VCaP (cell line): ENCODE data around the gene RGS6.

Experiments used
- H3K27ac ChIP-seq: fragments of 450-650 bp; 2 replicates; pipeline ENCODE4 v1.5.1; 2017
- TF ChIP-seq, protein P1 (sequence below): fragments of 450-650 bp; conservative IDR thresholded peaks from 2 replicates; pipeline ENCODE4 v1.5.1; 2017; ENCODE audit warnings: mild to moderate bottlenecking, moderate library complexity

Gene RGS6

DNA sequence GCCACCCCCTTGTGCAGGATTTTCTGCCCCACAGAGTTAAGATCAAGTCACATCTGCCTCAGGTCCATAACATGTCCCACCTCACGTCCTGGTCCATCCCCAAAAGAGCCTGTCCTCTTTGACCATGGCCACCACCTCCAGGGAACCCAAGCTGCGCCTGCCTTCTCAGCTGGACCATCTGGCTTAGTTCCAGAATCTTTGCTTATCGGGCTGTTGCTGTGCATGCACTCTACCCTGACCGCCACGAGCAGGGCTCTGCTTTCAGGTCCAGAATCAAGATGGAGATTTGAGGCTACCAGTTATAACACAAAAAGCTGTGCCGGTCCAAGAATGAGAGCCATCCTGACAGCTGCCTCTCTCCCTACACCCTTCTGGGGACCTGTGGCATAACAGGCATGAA is 635.0 kb downstream of the RGS6 start:
- TF ChIP-seq, protein P1, sequence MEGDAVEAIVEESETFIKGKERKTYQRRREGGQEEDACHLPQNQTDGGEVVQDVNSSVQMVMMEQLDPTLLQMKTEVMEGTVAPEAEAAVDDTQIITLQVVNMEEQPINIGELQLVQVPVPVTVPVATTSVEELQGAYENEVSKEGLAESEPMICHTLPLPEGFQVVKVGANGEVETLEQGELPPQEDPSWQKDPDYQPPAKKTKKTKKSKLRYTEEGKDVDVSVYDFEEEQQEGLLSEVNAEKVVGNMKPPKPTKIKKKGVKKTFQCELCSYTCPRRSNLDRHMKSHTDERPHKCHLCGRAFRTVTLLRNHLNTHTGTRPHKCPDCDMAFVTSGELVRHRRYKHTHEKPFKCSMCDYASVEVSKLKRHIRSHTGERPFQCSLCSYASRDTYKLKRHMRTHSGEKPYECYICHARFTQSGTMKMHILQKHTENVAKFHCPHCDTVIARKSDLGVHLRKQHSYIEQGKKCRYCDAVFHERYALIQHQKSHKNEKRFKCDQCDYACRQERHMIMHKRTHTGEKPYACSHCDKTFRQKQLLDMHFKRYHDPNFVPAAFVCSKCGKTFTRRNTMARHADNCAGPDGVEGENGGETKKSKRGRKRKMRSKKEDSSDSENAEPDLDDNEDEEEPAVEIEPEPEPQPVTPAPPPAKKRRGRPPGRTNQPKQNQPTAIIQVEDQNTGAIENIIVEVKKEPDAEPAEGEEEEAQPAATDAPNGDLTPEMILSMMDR = no peak
- no peak overlapping the region for H3K27ac ChIP-seq

DNA sequence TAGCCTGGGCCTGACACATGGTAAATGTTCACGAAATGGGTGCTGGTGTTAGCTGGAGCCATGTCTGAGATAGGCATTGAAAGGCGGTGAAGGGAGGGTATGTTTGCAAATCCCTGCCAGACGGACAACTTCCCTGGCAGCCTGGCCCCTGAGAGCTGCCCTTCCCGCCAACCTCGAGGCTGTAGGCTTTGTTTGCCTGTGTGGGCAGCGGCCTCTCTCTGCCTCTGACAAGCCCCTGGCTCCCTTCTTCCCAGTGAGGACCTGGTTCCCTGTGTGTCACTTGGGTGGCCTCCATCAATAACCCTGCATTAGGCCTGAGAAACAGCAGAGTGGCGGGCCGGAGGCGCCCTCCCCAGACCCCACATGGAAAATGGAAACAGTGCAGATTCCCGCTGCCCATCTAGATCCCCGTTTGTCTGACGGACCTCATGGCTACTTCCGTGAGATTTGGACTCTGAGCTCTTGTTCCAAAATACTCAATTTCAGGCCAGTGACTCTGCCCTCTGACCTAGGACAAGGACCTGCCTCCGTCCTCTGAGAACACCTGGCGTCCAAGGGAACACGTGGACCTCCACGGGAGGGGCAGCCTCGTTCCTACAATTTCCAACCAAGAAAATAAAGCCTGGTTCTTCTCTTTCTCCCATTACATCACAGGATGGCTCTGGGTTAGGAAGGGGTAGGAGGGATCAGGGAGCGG is 636.2 kb downstream of the RGS6 start:
- TF ChIP-seq, protein P1 = no peak
- no peak overlapping the region for H3K27ac ChIP-seq

DNA sequence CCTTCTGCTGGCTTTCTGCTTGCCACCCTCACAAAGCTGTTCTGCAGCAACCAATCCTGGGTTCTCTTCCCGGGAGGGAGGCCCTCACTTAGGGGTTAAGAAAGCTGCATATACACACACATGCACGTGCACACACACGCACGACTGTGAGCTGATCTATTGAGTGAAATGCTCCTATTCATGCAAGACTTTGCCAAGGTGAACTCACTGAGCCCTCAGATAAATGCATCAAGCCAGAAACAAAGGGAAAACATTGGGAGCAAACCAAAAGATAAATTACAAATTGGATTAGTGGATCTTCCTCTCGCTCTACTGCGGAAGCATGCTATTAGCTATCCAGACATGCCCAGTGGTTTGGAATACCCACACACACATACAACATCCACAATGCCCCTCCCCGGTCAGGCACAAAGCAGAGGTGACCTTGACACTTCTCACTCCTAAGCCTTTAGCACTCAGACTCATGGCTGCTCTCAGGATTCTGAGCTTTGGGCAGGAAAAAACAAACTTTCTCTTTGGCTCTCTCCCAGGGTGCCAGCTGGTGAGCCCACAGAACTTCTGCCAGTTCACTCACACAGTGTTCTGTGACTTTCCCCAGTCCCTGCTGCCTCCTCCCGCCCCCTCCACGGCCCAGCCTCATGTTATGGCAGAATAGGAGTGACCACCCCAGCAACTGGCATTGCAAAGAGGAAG is 641.6 kb downstream of the RGS6 start:
- TF ChIP-seq, protein P1 = no peak
- no peak overlapping the region for H3K27ac ChIP-seq

DNA sequence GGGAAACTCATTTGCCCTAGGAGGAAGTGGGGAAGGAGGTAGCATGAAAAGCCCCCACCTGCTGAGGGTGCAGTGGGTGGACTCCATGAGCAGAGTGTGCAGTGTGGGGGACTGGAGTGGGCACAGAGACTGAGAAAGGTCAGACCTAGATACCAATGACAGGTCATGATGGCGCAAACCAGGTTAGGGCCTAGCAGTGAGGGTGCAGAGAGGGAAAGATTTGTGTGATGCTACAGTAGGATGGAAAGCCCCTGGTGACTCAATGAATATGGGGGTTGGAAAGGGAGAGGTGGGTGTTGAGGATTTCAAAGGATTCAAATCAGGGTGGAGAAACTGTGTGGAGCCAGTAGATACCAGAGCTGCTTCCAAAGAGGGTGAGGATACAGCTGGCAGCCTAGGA is 642.5 kb downstream of the RGS6 start:
- TF ChIP-seq, protein P1 = no peak
- no peak overlapping the region for H3K27ac ChIP-seq

DNA sequence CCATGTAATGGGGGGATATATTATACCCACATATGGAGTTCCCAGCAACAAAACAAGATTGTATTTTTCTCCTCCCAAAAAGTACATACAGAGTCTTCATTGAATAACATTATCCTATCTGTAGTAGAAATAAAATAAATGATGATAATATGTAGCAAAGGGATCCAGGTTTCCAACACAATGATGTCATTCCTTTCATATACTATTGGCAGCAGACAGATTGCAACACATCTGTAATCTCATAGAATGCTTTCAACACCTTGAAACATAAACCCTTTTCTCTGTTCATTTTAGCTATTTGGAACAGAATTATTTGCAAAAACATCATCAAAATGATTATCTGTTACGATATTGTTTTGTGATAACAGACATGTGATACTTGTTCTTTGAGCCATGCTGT is 644.0 kb downstream of the RGS6 start:
- no peak overlapping the region for H3K27ac ChIP-seq

DNA sequence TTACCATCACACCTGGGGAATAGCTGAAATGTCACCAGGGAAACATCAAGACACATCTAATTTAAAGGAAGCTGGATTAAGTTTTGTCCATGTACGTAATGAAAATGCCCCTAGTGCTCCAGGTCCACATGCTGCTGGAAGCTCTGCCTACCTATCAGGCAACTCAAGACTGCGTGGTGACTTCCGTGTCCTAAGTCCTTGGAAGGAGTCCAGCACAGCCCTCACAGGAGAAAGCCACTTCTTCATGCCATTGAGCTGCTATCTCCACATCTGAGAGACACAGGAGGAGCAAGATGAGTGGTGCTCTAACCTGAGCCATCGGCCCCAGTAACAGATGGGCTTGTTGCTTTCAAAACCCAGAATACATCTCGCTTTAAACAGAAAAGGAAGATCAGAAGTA is 645.3 kb downstream of the RGS6 start:
- no peak overlapping the region for H3K27ac ChIP-seq
- TF ChIP-seq, protein P1 = no peak

More for the DNA sequence above, 644.0 kb downstream of the RGS6 start:
- TF ChIP-seq, protein P1 = no peak

DNA sequence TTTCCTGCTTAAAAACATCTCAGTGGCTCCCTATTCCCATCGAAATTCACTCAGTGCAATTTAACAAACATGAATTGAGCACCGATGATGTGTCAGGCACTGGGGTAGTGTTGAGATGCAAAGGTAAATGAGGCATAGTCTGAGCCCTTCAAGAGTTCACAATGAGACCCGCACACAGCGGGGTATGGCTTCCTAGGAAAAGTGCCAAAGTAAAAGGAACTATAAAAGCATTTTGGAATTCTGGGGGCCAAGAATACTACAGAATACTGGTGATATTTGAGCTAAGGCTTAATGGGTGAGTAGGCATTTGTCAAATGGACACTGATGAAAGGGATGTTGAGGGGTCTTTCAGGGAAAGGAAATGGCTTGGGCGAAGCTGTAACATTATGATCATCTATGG is 646.3 kb downstream of the RGS6 start:
- no peak overlapping the region for H3K27ac ChIP-seq

More for the DNA sequence above, 646.3 kb downstream of the RGS6 start:
- TF ChIP-seq, protein P1 = no peak
